CD1c-positive myeloid dendritic cell (primary cell): Measurements from ENCODE around the gene ZNF213.

Source experiments
- DNase-seq: peaks from one replicate; pipeline ENCODE4 v3.0.0-alpha.2; 2016; ENCODE audit errors: extremely low spot score

The ZNF213 gene

DNA sequence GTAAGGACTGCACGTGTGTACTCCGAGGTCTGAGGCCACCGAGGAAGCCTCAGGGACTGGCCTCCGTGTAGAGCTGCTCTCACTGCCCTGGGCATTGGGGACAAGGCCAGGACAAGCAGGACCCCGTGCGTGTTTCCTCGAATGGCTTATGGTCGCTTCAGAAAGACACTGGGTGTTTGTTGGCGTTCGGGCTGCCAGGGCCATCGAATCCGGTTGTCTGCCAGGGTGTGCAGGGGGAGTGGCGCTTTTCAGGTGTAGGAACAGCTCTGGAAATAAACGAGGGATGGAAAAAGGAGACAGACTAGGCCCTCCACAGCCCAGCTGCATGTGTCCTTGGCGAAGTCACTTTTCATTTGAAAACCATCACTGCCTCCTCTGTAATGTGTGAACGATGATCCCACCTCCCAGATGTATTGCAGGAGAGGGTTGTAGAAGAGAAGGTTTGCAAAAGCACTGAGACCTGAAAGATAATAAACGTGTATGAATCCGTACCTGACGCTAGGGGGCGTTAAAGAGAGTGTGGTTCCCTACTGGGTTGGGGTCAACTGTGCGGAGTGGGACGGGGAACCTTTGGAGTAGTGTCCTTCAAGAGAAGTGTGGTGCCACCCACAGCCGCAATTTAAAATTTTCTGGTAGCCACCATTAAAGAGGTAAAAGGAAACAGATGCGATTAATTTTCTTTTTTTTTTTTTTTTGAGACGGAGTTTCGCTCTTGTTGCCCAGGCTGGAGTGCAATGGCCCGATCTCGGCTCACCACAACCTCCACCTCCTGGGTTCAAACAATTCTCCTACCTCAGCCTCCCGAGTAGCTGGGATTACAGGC, 33.6 kb upstream of the ZNF213 start:
- peak; percentile 71 for DNase-seq

DNA sequence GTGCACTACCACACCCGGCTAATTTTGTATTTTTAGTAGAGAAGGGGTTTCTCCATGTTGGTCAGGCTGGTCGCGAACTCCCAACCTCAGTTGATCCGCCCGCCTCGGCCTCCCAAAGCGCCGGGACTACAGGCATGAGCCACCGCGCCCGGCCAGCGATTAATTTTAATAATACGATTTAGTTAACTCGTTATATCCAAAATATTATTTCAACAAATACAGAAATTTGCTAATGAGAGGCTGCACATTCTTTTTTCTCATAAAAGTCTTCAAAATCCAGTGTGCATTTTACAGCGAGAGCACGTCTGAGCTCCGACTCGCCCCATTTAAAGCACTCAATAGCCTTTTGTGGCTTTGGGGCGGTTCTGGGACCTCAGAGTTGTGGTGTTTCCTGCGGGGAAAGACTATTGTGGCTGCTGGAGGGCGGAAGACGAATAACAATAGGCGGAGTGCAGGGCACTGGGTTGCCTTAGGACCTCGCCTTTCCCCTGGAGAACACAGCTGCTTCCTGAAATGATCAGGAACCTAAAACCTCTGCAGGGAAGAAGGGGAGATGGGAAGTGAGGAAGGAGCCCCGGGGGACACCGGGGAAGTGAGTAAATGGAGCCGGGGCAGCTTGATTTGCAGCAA, 32.9 kb upstream of the ZNF213 start:
- peak; percentile 42 for DNase-seq

DNA sequence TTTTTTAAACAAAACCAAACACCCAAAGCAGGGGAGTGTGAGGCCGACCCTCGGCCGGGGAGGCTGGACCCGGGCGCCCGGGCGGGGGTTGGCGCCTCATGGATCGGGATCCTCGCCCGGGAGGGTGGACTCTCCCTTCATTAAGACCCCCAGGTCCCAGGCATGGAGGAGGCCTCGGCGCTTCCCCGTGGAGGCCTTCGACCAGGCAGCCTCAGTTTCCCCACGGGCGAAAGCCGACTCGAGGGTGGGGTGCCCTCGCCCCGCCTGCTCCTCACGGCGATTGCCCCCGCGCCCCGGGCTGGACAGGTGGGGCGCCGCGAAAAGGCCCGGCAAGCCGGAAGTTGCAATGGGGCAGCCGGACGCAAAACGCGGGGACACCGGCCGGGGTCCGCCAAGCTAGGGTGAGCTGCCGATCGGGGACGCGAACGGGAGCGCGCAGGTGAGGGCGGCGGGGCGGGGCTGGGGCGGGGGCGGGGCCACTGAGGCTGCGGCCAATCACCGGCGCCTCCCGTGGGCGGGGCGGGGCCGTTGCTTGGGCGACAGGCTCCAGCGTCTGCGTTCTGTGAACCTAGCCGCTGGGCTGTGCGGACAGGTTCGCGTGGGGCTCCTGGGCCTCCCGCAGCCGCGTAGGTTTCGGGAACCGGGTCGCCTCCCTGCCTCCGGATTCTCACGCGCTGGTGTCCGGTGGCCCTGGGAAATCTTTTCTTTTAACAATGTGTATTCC, 28.5 kb upstream of the ZNF213 start:
- DNase-seq: peak; percentile 95

DNA sequence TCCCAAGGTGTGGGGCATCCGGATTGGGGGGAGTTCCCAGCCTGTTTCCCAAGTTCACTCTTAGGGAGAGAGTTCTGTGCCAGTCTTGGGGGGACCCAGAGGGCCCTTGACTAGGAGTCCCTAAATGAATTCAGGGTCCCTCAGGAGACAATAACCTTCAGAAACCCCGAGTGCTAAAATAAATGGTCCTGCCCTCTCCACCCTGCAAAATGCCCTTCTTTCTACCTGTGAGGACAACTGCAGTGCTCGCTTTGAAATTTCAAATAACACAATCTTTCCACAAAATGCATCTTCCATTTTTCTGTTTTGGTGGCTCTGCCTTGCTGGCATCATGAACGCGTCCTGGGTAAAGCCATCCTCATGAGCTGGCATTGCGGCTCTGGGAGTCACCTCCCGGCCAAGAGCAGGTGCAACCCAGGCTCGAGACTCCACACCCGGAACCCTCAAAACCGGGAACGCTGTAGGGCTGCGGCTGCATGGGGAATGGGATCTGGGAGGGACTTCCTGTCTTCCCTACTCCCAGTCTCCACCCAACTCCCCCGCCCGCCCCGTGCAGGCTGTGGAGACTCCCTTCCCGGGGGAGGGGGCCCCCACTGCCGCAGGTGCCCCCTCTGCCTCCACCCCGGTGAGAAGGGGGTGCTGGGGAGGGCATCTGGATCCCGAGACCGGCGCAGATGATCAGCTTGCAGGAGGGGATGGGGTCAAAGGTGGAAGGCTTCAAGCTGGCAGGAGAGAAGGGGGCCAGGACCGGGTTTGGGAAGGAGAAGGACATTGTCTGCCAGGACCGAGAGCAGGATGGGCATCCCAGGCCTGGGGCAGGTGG, 22.6 kb upstream of the ZNF213 start, which contains the start of gene ZNF205:
ZNF205 (plus strand) TSS at position 529 of the 823 bp plus-strand sequence. CDS start 845 bp downstream, outside the sequence.
- peak; percentile 25 for DNase-seq

DNA sequence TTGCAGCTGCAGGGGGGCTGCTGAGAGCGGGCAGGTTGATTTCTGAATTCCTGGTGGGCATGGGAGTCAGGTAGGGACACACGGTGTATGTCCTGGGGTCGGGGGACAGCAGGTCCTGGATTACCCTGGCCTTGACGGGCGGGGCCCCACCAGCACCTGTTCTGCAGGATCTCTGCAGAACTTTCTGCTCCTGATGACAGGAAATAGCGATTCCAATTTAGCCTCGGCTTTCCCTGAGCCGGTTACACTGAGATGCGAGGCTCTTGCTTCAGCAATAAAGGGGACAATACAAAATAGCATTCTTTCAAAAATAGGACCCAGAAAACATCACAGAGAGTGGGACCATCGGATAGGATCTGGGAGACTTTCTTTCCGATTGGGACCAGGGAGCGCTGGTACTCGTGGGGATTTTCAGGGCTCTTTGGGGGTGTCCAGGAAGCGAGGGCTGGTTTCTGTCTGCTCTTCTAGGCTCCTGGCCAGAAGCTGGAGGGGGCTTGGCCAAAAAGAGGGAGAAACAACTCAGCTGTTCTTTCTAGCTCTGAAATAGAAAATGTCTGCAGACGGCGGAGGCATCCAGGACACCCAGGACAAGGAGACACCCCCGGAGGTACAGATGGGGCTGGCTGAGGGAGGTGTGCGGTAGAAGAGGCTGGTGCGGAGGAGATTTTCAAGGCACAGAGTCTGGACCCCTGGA, 21.8 kb upstream of the ZNF213 start:
- no peak for DNase-seq

DNA sequence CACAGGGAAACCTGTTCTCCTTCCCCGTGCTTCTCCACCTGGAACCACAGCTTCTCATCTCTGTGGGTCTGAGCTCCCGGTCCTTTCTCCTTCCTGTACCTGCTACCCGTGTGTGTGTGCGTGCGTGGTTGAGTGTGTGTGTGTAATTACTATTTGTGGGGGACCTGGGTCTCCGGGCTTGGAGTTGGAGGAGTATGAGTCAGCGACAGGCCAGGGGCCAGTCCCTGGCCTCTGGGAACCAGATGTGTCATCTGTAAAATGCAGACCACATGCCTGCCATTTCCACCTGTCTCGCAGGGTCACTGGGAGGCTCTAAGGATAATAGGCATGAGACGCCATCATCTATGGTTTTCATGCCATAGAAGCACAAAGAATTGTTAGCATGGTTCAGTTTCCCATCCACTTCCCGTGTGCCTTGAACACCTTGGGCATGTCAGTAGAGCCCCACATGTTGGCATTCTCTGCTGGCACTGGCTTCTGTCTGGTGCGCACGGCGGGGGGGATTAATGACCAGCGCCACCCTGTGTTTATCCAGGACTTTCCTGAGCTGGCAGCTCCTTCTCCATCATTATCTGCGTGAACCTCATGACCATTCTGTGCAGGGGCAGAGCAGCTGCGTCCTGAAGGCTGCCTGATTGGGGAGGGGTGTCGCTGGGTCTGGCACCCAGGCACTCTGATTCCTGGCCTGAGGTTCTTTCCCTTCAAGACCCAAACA, 20.9 kb upstream of the ZNF213 start:
- DNase-seq: no peak

DNA sequence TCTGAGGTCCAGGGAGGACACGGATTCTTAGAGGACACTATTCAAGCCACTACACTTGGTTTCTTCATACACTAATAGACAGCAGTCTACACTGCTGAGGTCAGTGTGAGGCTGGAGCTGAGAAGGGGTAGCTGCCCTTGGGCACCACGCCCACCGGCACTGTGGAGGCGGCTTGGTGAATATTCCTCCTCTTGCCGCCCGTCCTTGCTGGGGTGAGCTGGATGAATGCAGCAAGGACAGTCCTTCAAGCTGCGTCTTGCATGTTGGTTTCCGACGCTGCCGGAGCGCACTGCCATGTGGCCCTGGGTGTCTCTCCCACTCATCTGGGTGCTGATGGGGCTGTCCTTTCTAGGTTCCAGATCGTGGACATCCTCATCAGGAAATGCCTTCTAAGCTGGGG, 19.8 kb upstream of the ZNF213 start:
- no peak for DNase-seq

DNA sequence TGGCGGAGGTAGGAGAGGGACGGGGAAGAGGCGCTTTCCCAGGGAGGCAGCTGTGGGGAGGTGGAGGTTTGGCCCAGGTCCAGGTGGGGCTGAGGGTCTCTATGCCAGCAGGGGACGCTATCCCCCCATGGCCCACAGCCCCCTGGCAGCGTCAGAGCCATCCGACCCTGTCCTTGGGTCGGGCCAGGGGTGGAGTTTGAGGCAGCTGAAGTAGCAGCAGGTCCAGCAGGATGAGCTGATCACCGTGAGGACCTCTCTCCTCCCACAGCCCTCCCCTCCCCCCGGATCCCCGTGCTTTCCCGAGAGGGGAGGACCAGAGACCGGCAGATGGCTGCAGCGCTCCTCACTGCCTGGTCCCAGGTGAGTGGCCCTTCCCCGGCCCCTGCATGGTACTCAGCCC, 19.3 kb upstream of the ZNF213 start:
- no peak for DNase-seq

DNA sequence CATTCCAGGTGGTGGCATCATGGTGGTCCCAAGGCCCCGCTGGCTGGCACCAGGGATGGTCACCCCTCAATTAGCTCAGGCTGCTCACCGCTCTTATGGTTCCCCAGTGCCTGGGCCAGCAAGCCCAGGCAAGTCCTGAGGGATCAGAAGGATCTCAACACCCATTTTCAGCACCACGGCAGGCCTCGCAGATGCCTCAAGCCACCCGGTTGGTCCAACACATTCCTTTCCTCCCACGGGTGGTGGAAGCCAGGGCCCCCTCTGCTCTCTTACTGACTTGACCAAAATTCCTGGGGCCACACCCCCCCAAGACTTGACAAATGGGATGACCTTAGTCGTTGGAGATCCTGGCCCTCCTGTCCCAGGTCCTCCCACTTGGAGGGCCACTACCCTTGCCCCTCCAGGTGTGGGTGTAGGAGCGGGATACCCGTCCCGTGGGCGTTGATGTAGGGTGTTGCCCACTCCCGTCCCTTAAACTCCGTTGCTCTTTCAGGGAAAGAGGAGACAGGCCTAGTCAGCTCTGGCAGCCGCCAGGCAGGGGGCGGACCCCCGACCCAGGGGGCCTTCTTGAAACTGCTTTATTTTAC, 16.5 kb upstream of the ZNF213 start:
- no peak for DNase-seq

DNA sequence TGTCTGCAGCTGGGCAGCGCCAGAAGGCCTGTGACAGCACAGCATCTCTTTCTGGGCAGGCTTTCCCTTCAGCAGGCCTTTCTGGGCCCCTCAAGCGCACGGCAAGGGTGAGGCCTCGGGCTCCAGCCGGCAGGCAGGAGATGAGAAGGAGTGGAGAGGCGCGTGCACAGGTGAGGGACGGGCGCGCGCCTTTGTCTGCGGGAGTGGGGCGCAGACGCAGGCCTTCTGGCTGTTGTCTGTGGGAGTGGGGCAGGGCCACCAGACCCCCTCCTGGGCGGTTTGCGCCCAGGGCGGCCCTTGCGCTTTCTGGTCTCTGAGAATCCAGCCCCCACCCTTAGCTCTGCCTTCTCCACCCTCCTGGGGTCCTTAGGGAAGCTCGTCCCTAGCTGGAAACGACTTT, 16.0 kb upstream of the ZNF213 start:
- DNase-seq: no peak

DNA sequence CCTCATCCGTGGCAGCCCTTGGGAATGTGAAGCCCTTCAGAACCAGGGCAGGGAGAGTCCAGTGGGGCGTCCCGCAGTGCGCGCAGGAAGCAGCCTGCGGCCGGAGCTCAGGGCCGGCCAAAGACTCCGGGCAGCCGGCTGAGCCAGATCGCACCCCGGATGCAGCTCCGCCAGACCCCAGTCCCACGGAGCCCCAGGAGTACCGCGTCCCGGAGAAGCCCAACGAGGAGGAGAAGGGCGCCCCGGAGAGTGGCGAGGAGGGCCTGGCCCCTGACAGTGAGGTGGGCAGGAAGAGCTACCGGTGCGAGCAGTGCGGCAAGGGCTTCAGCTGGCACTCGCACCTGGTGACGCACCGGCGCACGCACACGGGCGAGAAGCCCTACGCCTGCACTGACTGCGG, 15.5 kb upstream of the ZNF213 start:
- no peak for DNase-seq

DNA sequence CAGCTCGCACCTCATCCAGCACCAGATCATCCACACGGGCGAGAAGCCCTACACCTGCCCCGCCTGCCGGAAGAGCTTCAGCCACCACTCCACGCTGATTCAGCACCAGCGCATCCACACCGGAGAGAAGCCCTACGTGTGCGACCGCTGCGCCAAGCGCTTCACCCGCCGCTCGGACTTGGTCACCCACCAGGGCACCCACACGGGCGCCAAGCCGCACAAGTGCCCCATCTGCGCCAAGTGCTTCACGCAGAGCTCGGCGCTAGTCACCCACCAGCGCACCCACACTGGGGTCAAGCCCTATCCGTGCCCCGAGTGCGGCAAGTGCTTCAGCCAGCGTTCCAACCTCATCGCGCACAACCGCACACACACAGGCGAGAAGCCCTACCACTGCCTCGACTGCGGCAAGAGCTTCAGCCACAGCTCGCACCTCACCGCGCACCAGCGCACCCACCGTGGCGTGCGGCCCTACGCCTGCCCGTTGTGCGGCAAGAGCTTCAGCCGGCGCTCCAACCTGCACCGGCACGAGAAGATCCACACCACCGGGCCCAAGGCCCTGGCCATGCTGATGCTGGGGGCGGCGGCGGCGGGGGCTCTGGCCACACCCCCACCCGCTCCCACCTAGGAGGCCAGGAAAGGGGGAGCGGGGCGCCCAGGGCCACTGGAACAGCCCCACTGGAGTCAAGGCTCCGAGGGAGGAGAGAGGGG, 15.0 kb upstream of the ZNF213 start:
- no peak for DNase-seq

DNA sequence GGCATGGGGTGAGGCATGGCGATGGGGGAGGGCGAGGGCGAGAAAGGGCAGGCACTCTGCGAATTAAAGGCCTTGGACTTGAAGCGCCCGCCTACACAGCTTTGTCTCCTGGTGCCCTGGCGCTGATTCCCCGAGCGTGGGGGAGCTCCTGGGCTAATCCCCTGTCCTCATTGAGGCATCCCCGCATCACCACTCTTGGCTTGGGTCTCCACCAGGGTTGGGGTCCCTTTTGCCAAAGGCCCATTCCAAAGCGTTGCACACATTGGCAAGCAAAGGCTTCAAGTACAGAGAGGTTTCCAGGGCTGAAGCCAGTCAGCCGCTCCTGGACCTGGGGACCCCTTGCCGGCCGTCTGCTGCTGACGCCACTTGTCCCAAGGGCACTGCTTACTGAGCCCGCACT, 14.4 kb upstream of the ZNF213 start:
- DNase-seq: no peak

DNA sequence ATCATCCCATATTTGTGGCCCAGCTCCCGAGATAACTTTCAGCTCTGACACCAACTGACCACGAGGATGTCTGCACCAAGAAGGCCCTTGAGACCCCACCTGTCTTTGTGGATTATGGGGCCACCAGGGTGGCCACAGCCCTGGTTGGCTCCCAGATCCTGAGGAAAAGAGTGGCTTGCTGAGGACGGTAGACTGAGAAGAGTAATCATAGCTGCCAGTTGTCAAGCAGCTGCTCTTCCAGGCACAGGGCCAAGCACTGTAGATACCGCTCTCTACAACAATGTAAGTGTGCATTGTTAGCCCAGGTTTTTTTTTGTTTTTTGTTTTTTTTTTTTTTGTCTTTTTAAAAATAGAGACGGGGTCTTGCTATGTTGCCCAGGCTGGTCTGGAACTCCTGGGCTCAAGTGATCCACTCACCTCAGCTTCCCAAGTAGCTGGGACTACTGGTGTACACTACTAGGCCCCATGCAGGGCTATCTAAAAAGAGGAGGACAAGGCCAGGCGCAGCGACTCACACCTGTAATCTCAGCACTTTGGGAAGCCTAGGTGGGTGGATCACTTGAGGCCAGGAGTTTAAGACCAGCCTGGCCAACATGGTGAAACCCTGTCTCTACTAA, 12.9 kb upstream of the ZNF213 start:
- DNase-seq: no peak

DNA sequence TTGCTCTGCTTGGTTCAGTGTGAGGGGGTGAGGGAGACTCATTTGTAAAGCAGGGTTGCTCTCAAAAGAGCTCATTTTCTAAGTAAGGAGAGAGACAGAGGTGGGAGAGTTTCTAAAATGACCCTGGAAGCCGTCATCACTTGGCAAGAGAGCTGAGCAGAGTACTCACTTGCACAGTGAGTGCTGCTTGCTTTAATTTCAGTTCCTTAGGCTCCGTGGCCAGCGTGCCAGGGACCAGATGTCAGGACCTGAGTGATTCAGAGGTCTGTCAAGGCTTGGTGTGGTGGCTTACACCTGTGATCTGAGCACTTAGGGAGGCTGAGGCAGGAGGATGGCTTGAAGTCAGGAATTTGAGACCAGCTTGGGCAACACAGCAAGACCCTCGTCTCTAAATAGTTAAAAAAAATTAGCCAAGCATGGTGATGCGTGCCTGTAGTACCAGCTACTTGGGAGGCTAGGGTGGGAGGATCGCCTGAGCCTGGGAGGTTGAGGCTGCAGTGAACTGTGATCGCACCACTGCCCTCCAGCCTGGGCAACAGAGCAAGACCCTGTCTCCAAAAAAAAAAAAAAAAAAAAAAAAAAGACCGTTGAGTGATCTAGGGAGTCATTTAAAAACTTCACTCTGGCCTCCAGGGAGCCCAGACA, 11.8 kb upstream of the ZNF213 start:
- no peak for DNase-seq

DNA sequence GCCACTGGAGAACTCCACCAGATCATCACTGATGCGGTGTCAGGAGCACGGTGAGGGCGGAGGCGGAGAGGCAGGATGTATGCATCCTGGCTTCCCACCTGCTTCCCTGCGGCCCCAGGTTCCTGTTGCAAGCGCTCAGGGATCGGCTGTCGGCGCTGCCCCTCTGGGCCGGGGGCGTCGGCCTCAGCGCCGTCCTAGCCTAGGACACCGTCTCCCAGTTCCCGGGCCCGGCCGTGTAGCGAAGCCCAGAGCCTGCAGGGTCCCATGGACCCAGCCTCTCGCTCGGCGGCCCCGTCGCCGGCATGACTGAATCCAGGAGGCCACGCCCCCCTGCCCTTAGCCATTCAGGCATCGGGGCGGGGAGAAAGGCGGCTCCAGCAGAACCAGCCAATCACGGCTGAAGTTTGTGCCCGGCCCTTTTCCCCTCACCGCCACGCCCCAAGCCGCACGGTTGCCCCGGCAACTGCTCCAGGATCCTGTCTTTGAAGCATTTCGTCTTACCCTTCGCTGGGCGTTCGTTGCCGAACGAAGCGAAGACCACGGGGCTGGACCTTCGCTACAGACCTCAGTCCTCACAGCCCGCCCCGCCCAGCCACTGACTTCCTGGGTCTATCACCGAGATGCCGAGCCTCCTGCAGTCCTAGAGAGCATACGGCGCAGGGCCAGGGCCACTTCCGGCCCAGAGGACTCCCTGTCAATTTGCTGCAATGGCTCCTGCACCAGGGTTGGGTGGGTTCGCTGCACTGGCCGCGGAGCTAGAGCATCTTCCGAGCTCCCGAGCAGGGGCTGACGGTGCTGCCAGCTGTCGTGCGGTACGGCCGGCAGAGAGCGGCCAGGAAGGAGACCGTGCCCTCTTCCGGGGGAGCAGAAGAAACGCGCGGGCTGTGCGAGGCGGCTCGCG, 10.6 kb upstream of the ZNF213 start:
- peak; percentile 98 for DNase-seq

DNA sequence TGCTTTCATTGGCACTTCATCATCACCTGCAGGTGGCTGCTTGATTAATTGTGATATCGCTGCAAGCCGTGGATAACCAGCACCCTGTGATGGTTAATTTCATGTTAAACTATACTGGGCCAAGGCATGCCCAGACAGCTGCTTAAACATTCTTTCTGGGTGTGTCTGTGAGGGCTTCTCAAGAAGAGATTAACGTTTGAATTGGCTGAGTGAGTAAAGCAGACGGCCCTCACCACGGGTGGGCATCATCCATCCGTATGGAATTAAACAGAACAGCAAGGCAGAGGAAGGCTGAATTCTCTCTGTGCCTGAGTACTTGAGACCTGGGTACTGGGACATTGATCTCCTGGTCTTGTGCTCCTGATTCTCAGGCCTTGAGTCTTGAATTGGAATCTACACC, 7.1 kb upstream of the ZNF213 start:
- DNase-seq: no peak
